RWPE1 (cell line): ENCODE measurements around the gene PHF12.

ENCODE experiments used
- CTCF ChIA-PET: fragments of 350-600 bp; sonication (Branson Sonifier 250); formaldehyde crosslinking; extraction: SDS; loops from one replicate; lab custom pipeline; 2021; lab: Yijun Ruan, JAX
- POLR2A ChIA-PET: fragments of 400-600 bp; formaldehyde crosslinking; extraction: SDS; loops from one replicate; lab custom pipeline; 2020; ENCODE audit warnings: antibody characterized with exemption; ENCODE audit not compliant: low non-redundant PET; lab: Yijun Ruan, JAX
- DNase-seq: peaks from one replicate; pipeline ENCODE4 v3.0.0; 2012; ENCODE audit warnings: low spot score
- H3K27ac ChIP-seq: fragments of 450-650 bp; 2 replicates; pipeline ENCODE4 v1.5.1; 2017
- CTCF ChIP-seq: fragments of 450-650 bp; conservative IDR thresholded peaks from 2 replicates; pipeline ENCODE4 v1.5.1; 2017; ENCODE audit warnings: low read depth, mild to moderate bottlenecking

PHF12 gene

GRCh38 chr17:28951428-28951990, at the start of gene PHF12:
Gene PHF12, minus strand, starts transcription at chr17:28951518. Its CDS starts 558 bp downstream, at chr17:28950960.
- peak; percentile 99 for DNase-seq
- no peak for TF ChIP-seq CTCF
- H3K27ac ChIP-seq: peak within 1 kb of the TSS; percentile 96
- ChIA-PET POLR2A (interaction anchor here (0.5 to 1.4 kb wide), 4 partner anchors 116 to 232 kb away, joined by 4 to 8 read pairs (median 4); partner anchors contain the start of gene RPL23A), CTCF (interaction anchor here (0.7 to 3.3 kb wide), 2 partner anchors 14 to 225 kb away, joined by 3 to 20 read pairs; partner anchors contain the start of gene TLCD1)

- DNase-seq: no peak
- no peak for TF ChIP-seq CTCF
- H3K27ac ChIP-seq: no peak overlapping the region
- ChIA-PET CTCF (interaction anchor here (1.0 to 1.2 kb wide), 2 partner anchors 18 to 35 kb away, joined by 4 read pairs; no protein-coding TSS in a partner anchor), POLR2A (no interaction called here)
Measured at GRCh38 chr17:29000973-29001372, 49.7 kb upstream of the PHF12 start.

GRCh38 chr17:28999206-28999605, 47.9 kb upstream of the PHF12 start:
- TF ChIP-seq CTCF: no peak
- ChIA-PET CTCF (no interaction called here), POLR2A (no interaction called here)
- no peak overlapping the region for H3K27ac ChIP-seq
- no peak for DNase-seq

- POLR2A ChIA-PET: no interaction called here
Measured at GRCh38 chr17:28997806-28998205, 46.5 kb upstream of the PHF12 start.

GRCh38 chr17:28996554-28997096, 45.3 kb upstream of the PHF12 start:
- POLR2A ChIA-PET: no interaction called here
- no peak for TF ChIP-seq CTCF
- CTCF ChIA-PET: no interaction called here
- DNase-seq: no peak
- H3K27ac ChIP-seq: no peak overlapping the region

More at GRCh38 chr17:28997806-28998205, 46.5 kb upstream of the PHF12 start:
- DNase-seq: no peak
- CTCF ChIA-PET: no interaction called here
- no peak for TF ChIP-seq CTCF
- no peak overlapping the region for H3K27ac ChIP-seq

GRCh38 chr17:28993645-28994426, 42.5 kb upstream of the PHF12 start:
- TF ChIP-seq CTCF: no peak
- no peak overlapping the region for H3K27ac ChIP-seq
- POLR2A ChIA-PET: no interaction called here
- no peak for DNase-seq
- CTCF ChIA-PET: interaction anchor here (0.5 to 1.6 kb wide), 3 partner anchors 118 to 144 kb away, joined by 3 to 7 read pairs (median 4); no protein-coding TSS in a partner anchor
